Measurements from ENCODE around the gene ZSCAN25. TPM values are rescaled to one million over a fixed set of nuclear protein-coding genes. Genes with fewer than 3 reads are reported as not detected.

ZSCAN25 gene
- total RNA-seq, 4 donors from 2014 or later = 15.3 to 46.1 (median 20.0) TPM

- H3K36me3 ChIP-seq = peaks cover 63% of the 10 kb centered on the region
- H3K27me3 ChIP-seq = no peaks in the 10 kb centered on the region
- peaks cover 32% of the 10 kb centered on the region for H3K4me1 ChIP-seq
- H3K4me3 ChIP-seq = no peak overlapping the region
- H3K27ac ChIP-seq = no peak overlapping the region
- WGBS = 96% methylated on average over 18 of the region's 18 CpGs
- no peak for TF ChIP-seq POLR2A (IDR thresholded peaks at IDR 0.05)
- TF ChIP-seq POLR2AphosphoS5 (IDR thresholded peaks at IDR 0.05) = no peak
- TF ChIP-seq, protein P1, sequence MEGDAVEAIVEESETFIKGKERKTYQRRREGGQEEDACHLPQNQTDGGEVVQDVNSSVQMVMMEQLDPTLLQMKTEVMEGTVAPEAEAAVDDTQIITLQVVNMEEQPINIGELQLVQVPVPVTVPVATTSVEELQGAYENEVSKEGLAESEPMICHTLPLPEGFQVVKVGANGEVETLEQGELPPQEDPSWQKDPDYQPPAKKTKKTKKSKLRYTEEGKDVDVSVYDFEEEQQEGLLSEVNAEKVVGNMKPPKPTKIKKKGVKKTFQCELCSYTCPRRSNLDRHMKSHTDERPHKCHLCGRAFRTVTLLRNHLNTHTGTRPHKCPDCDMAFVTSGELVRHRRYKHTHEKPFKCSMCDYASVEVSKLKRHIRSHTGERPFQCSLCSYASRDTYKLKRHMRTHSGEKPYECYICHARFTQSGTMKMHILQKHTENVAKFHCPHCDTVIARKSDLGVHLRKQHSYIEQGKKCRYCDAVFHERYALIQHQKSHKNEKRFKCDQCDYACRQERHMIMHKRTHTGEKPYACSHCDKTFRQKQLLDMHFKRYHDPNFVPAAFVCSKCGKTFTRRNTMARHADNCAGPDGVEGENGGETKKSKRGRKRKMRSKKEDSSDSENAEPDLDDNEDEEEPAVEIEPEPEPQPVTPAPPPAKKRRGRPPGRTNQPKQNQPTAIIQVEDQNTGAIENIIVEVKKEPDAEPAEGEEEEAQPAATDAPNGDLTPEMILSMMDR (IDR thresholded peaks at IDR 0.05) = no peak
- TF ChIP-seq EP300 (IDR thresholded peaks at IDR 0.05) = no peak
- H3K9me3 ChIP-seq = no peaks in the 10 kb centered on the region
- no peak for DNase-seq (ENCODE audit: low spot score in 2 of 2)
These were observed 2.9 kb downstream of the ZSCAN25 start for GRCh38 chr7:99619571-99620130.

GRCh38 chr7:99621271-99621670, 4.5 kb downstream of the ZSCAN25 start:
- peaks cover 31% of the 10 kb centered on the region for H3K4me1 ChIP-seq
- WGBS = 90% methylated on average over 5 of the region's 5 CpGs
- DNase-seq (ENCODE audit: low spot score in 2 of 2) = no peak
- peaks cover 79% of the 10 kb centered on the region for H3K36me3 ChIP-seq
- no peak overlapping the region for H3K4me3 ChIP-seq
- no peak for TF ChIP-seq EP300 (IDR thresholded peaks at IDR 0.05)
- no peak for TF ChIP-seq POLR2AphosphoS5 (IDR thresholded peaks at IDR 0.05)
- H3K27ac ChIP-seq = no peak overlapping the region
- no peaks in the 10 kb centered on the region for H3K27me3 ChIP-seq
- H3K9me3 ChIP-seq = no peaks in the 10 kb centered on the region

GRCh38 chr7:99622596-99622995, 5.8 kb downstream of the ZSCAN25 start:
- 82% methylated on average over 10 of the region's 10 CpGs for WGBS

DNA sequence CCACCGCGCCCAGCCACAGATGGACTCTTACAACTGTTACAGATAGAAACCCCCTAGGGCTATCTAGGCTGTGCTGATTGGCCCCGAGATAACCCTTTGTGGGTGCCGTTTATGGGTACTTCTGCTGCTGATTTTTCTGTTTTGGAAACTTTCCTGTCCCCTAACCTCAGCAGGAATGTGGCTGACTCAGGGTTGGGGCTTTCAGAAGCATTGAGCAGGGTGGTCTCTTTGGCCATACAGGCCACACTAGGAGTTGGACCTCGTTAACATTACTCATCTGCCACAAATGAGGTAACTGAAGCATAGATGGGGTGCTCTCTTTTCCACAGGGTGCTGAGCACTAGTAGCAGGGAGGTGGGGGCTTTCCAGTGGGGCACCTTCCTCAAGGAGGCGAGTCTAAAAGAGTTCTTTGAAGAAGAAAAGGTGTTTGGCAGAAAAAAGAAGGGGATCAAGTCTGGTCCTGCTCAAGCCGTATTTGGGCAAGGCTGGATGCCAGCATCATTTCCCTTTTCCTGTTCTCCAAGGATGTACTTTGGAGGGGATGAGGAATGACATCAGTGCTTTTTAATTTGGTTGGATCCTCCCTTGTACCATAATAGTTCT, 6.4 kb downstream of the ZSCAN25 start:
- Histone ChIP-seq H3K9me3 (no peaks in the 10 kb centered on the region), H3K4me1 (peaks cover 18% of the 10 kb centered on the region), H3K27me3 (no peaks in the 10 kb centered on the region), H3K27ac (no peak overlapping the region), H3K36me3 (peaks cover 98% of the 10 kb centered on the region), H3K4me3 (no peak overlapping the region)
- no peak for DNase-seq (ENCODE audit: low spot score in 2 of 2)
- TF ChIP-seq POLR2AphosphoS5 (IDR thresholded peaks at IDR 0.05) (no peak), EP300 (IDR thresholded peaks at IDR 0.05) (no peak), POLR2A (IDR thresholded peaks at IDR 0.05) (no peak)
- TF ChIP-seq, protein P1 (IDR thresholded peaks at IDR 0.05) = no peak
- 56% methylated on average over 7 of the region's 7 CpGs for WGBS

More at GRCh38 chr7:99622596-99622995, 5.8 kb downstream of the ZSCAN25 start:
- no peak for TF ChIP-seq EP300 (IDR thresholded peaks at IDR 0.05)
- TF ChIP-seq, protein P1 (IDR thresholded peaks at IDR 0.05) = no peak
- no peak for TF ChIP-seq POLR2AphosphoS5 (IDR thresholded peaks at IDR 0.05)
- TF ChIP-seq POLR2A (IDR thresholded peaks at IDR 0.05) = no peak
- no peaks in the 10 kb centered on the region for H3K9me3 ChIP-seq
- H3K27ac ChIP-seq = no peak overlapping the region
- no peak for DNase-seq (ENCODE audit: low spot score in 2 of 2)
- H3K4me3 ChIP-seq = no peak overlapping the region
- peaks cover 92% of the 10 kb centered on the region for H3K36me3 ChIP-seq
- H3K27me3 ChIP-seq = no peaks in the 10 kb centered on the region
- peaks cover 24% of the 10 kb centered on the region for H3K4me1 ChIP-seq

GRCh38 chr7:99623702-99624447, 7.1 kb downstream of the ZSCAN25 start:
- peaks cover 12% of the 10 kb centered on the region for H3K4me1 ChIP-seq
- H3K27ac ChIP-seq = no peak overlapping the region
- H3K9me3 ChIP-seq = no peaks in the 10 kb centered on the region
- H3K27me3 ChIP-seq = no peaks in the 10 kb centered on the region
- 93% methylated on average over 9 of the region's 9 CpGs for WGBS
- DNase-seq (ENCODE audit: low spot score in 2 of 2) = no peak
- H3K4me3 ChIP-seq = no peak overlapping the region
- TF ChIP-seq POLR2AphosphoS5 (IDR thresholded peaks at IDR 0.05) = no peak
- no peak for TF ChIP-seq EP300 (IDR thresholded peaks at IDR 0.05)
- TF ChIP-seq POLR2A (IDR thresholded peaks at IDR 0.05) = no peak
- TF ChIP-seq, protein P1 (IDR thresholded peaks at IDR 0.05) = no peak
- peaks cover 100% of the 10 kb centered on the region for H3K36me3 ChIP-seq
